Measurements from ENCODE around the gene SDSL.

DNA sequence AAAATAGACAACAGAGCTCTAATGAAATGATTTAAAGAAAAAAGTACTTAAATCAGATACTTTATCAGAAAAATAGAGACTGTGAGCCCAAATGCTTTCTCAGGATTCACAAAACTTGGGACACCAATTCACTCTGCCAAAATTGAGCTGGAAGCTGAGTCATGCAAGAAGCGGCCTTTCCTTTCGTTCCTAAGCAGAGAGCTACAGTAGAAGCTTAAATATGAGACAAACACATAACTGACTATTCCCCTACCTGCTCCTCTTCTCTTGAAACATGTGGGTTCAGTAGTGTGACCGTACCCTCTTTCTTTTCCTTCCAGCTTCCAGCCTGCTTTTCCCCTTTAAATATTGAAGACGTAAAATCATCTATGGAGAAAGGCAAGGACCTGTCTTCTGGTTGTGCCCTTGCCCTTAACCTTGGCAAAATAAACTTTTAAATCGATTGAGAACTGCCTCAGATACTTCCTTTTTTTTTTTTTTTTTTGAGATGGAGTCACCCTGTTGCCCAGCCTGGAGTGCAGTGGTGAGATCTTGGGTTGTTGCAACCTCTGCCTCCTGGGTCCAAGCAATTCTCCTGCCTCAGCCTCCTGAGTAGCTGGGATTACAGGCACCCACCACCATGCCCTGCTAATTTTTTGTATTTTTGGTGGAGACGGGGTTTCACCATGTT, 14.1 kb upstream of the SDSL start:
- TF ChIP-seq SP1 (IDR thresholded peaks at IDR 0.05): no peak
- no peak for TF ChIP-seq CTBP1 (IDR thresholded peaks at IDR 0.05; ENCODE audit: borderline replicate concordance)

Data from HEK293T (cell line).